ENCODE measurements around the gene TMEM108.

The TMEM108 gene

DNA sequence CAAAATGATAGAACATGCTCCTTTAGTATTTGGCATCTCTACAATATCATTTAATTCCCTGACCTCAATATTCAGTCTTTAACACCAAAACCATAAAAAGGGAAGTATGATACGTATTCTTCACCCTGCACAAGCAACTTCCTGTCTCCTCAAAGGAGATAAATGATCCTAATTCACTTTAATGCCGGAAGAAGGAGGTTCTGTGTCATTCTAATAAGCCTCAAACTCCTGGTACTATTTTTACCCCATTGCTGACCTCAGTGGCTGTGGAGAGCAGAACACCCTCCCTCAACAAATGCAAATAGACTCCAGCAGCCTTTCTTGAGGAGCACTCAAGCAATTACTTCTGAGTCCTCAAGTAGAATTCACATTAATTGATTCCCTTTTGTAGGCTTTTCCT is 173.3 kb downstream of the TMEM108 start:
- no peaks in the 10 kb centered on the region for H3K36me3 ChIP-seq (ENCODE audit: control insufficient read depth, low read length)
- H3K9me3 ChIP-seq (ENCODE audit: control insufficient read depth, insufficient read depth, low read length), result no peaks in the 10 kb centered on the region
- H3F3A ChIP-seq (ENCODE audit: control insufficient read depth, insufficient read depth), result peaks cover 11% of the 10 kb centered on the region
- H4K20me1 ChIP-seq (ENCODE audit: control insufficient read depth, insufficient read depth, low read depth, low read length), result no peaks in the 10 kb centered on the region
- H3K27me3 ChIP-seq (ENCODE audit: control insufficient read depth, low read length), result 0 out of 2 replicates have a peak, but pooled peaks cover 2% of the 10 kb centered on the region
- H3K79me2 ChIP-seq (ENCODE audit: control insufficient read depth, low read length), result no peaks in the 10 kb centered on the region
- no peaks in the 10 kb centered on the region for H3K9me2 ChIP-seq (replicated peaks; ENCODE audit: control insufficient read depth, low read length)
- peaks cover 48% of the 10 kb centered on the region for H3K4me1 ChIP-seq (ENCODE audit: control insufficient read depth, low read length)
- TF ChIP-seq, protein P1, sequence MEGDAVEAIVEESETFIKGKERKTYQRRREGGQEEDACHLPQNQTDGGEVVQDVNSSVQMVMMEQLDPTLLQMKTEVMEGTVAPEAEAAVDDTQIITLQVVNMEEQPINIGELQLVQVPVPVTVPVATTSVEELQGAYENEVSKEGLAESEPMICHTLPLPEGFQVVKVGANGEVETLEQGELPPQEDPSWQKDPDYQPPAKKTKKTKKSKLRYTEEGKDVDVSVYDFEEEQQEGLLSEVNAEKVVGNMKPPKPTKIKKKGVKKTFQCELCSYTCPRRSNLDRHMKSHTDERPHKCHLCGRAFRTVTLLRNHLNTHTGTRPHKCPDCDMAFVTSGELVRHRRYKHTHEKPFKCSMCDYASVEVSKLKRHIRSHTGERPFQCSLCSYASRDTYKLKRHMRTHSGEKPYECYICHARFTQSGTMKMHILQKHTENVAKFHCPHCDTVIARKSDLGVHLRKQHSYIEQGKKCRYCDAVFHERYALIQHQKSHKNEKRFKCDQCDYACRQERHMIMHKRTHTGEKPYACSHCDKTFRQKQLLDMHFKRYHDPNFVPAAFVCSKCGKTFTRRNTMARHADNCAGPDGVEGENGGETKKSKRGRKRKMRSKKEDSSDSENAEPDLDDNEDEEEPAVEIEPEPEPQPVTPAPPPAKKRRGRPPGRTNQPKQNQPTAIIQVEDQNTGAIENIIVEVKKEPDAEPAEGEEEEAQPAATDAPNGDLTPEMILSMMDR (IDR thresholded peaks at IDR 0.05; ENCODE audit: low read depth, low read length, poor library complexity, severe bottlenecking), result no peak
- no peak for TF ChIP-seq EZH2phosphoT487 (IDR thresholded peaks at IDR 0.05; ENCODE audit: borderline replicate concordance, low read length)
- H3K27ac ChIP-seq (ENCODE audit: low read depth, low read length), result peak overlapping the region; percentile 59
- H3K4me2 ChIP-seq (ENCODE audit: low read length), result peak overlapping the region; percentile 84
- peak overlapping the region; percentile 62 for H3K4me3 ChIP-seq (ENCODE audit: low read length)

DNA sequence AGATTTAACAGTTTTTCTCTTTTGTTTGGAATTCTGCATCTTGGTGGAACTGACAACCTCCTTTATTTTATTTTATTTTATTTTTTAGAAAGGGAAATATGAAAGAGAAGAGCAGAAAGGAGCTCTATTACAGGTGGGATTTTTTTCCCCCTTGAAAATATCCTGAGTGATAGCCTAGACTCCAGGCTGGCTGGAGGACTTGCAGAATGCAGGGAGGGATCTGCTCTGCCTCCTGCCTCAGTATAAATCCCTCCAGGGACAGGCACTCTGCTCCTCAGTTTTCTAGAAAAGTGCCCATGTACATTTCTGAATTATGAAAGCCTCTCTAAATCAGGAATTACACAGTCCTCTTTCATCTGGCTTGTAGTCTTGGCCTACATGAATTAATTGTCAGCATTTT is 173.7 kb downstream of the TMEM108 start:
- peak overlapping the region; percentile 84 for H3K4me2 ChIP-seq (ENCODE audit: low read length)
- H3K9me2 ChIP-seq (replicated peaks; ENCODE audit: control insufficient read depth, low read length), result no peaks in the 10 kb centered on the region
- no peaks in the 10 kb centered on the region for H3K36me3 ChIP-seq (ENCODE audit: control insufficient read depth, low read length)
- 0 out of 2 replicates have a peak, but pooled peaks cover 2% of the 10 kb centered on the region for H3K27me3 ChIP-seq (ENCODE audit: control insufficient read depth, low read length)
- peak overlapping the region; percentile 62 for H3K4me3 ChIP-seq (ENCODE audit: low read length)
- no peaks in the 10 kb centered on the region for H4K20me1 ChIP-seq (ENCODE audit: control insufficient read depth, insufficient read depth, low read depth, low read length)
- peaks cover 11% of the 10 kb centered on the region for H3F3A ChIP-seq (ENCODE audit: control insufficient read depth, insufficient read depth)
- no peaks in the 10 kb centered on the region for H3K79me2 ChIP-seq (ENCODE audit: control insufficient read depth, low read length)
- peak overlapping the region; percentile 59 for H3K27ac ChIP-seq (ENCODE audit: low read depth, low read length)
- peaks cover 48% of the 10 kb centered on the region for H3K4me1 ChIP-seq (ENCODE audit: control insufficient read depth, low read length)
- TF ChIP-seq, protein P1 (IDR thresholded peaks at IDR 0.05; ENCODE audit: low read depth, low read length, poor library complexity, severe bottlenecking), result no peak
- TF ChIP-seq EZH2phosphoT487 (IDR thresholded peaks at IDR 0.05; ENCODE audit: borderline replicate concordance, low read length), result no peak
- H3K9me3 ChIP-seq (ENCODE audit: control insufficient read depth, insufficient read depth, low read length), result no peaks in the 10 kb centered on the region

DNA sequence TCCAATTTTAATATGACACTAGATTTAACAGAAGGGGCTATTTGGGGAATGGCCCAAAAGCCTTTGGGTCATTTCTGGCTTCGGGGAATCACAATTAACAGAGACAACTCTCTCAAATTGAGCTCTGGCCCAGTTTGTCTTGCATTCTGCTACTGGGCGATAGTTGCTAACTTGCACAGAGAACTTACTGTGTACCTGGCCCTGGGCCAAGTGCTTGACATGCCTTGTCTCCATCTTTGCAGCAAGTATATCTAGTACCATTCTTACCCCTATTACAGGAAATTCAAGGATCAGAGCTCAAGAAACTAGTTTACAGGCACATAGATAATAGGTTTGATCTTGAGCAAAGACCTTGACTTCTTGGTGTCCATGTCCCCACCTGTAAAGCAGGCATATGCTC is 175.7 kb downstream of the TMEM108 start:
- Histone ChIP-seq H3F3A (ENCODE audit: control insufficient read depth, insufficient read depth) (peaks cover 11% of the 10 kb centered on the region), H3K4me3 (ENCODE audit: low read length) (no peak overlapping the region), H4K20me1 (ENCODE audit: control insufficient read depth, insufficient read depth, low read depth, low read length) (no peaks in the 10 kb centered on the region), H3K4me2 (ENCODE audit: low read length) (no peak overlapping the region), H3K27me3 (ENCODE audit: control insufficient read depth, low read length) (no peaks in the 10 kb centered on the region), H3K79me2 (ENCODE audit: control insufficient read depth, low read length) (no peaks in the 10 kb centered on the region), H3K4me1 (ENCODE audit: control insufficient read depth, low read length) (peaks cover 48% of the 10 kb centered on the region), H3K9me3 (ENCODE audit: control insufficient read depth, insufficient read depth, low read length) (no peaks in the 10 kb centered on the region), H3K27ac (ENCODE audit: low read depth, low read length) (no peak overlapping the region), H3K9me2 (replicated peaks; ENCODE audit: control insufficient read depth, low read length) (no peaks in the 10 kb centered on the region), H3K36me3 (ENCODE audit: control insufficient read depth, low read length) (no peaks in the 10 kb centered on the region)
- no peak for TF ChIP-seq EZH2phosphoT487 (IDR thresholded peaks at IDR 0.05; ENCODE audit: borderline replicate concordance, low read length)
- TF ChIP-seq, protein P1 (IDR thresholded peaks at IDR 0.05; ENCODE audit: low read depth, low read length, poor library complexity, severe bottlenecking), result no peak
